Liver (tissue), 9 donors: ENCODE measurements around the gene NOD1. TPM values are rescaled to one million over a fixed set of nuclear protein-coding genes. Genes with fewer than 3 reads are reported as not detected.
"Not testable (repeated sequence)": the region's sequence is repeated elsewhere in the genome, so short reads cannot be mapped to it uniquely, and the experiment has no call there.

Source experiments
- DNase-seq: peaks from one replicate; pipeline ENCODE4 v3.0.0-alpha.2; 2017; ENCODE audit warnings: low spot score
- H3K27ac ChIP-seq, 2 donors: one replicate each; pipeline ENCODE4 v1.7.0; 2013; ENCODE audit warnings: inconsistent platforms in 2 of 2, low read length in 2 of 2, control low read depth in 1 of 2, low read depth in 1 of 2, mild to moderate bottlenecking in 1 of 2
- H3K27me3 ChIP-seq, 4 donors: one replicate each; pipeline versions ENCODE4 v1.6.1 to v1.7.0; 2013; ENCODE audit warnings: low read length in 3 of 4, inconsistent platforms in 1 of 4, mild to moderate bottlenecking in 1 of 4, moderate library complexity in 1 of 4; ENCODE audit not compliant: control insufficient read depth in 4 of 4, insufficient read depth in 4 of 4
- H3K36me3 ChIP-seq, 4 donors: one replicate each; pipeline versions ENCODE4 v1.6.1 to v1.7.0; 2013; ENCODE audit warnings: low read length in 3 of 4, mild to moderate bottlenecking in 3 of 4, low read depth in 1 of 4, moderate library complexity in 1 of 4; ENCODE audit not compliant: control insufficient read depth in 4 of 4, insufficient read depth in 3 of 4
- H3K4me1 ChIP-seq, 4 donors: one replicate each; pipeline versions ENCODE4 v1.6.1 to v1.7.0; 2013; ENCODE audit warnings: low read length in 3 of 4, mild to moderate bottlenecking in 3 of 4, moderate library complexity in 1 of 4; ENCODE audit not compliant: control insufficient read depth in 4 of 4, insufficient read depth in 4 of 4
- H3K4me3 ChIP-seq, 3 donors: one replicate each; pipeline versions ENCODE4 v1.6.1 to v1.7.0; 2013; ENCODE audit warnings: low read length in 3 of 3, control low read depth in 1 of 3, low read depth in 1 of 3, mild to moderate bottlenecking in 1 of 3
- H3K9ac ChIP-seq, 2 donors: one replicate each; pipeline ENCODE4 v1.7.0; 2013; ENCODE audit warnings: low read length in 2 of 2, mild to moderate bottlenecking in 2 of 2, moderate library complexity in 2 of 2, control low read depth in 1 of 2, low read depth in 1 of 2
- H3K9me3 ChIP-seq, 4 donors: one replicate each; pipeline versions ENCODE4 v1.6.1 to v1.7.0; 2013; ENCODE audit warnings: low read length in 3 of 4; ENCODE audit not compliant: control insufficient read depth in 4 of 4
- GABPA ChIP-seq, 2 donors: IDR thresholded peaks in 1 of 2; conservative IDR thresholded peaks in 1 of 2; 2 replicates each; pipeline ENCODE4 v1.6.1; 2016; ENCODE audit warnings: antibody characterized with exemption in 2 of 2, mild to moderate bottlenecking in 1 of 2, moderate library complexity in 1 of 2
- HNF4A ChIP-seq, 2 donors: conservative IDR thresholded peaks; 2 replicates each; pipeline ENCODE4 v1.6.1; 2016; ENCODE audit warnings: antibody characterized with exemption in 2 of 2, mild to moderate bottlenecking in 2 of 2
- JUND ChIP-seq, 2 donors: IDR thresholded peaks; 2 replicates each; pipeline ENCODE4 v1.6.1; 2016; ENCODE audit warnings: antibody characterized with exemption in 2 of 2
- NR2F2 ChIP-seq: IDR thresholded peaks from 2 replicates; pipeline ENCODE4 v1.6.1; 2016; ENCODE audit warnings: antibody characterized with exemption
- RXRA ChIP-seq, 2 donors: IDR thresholded peaks; 2 replicates each; pipeline ENCODE4 v1.6.1; 2017 to 2018; ENCODE audit warnings: antibody characterized with exemption in 2 of 2, mild to moderate bottlenecking in 1 of 2
- SP1 ChIP-seq: IDR thresholded peaks from 2 replicates; pipeline ENCODE4 v1.6.1; 2018; ENCODE audit warnings: antibody characterized with exemption, mild to moderate bottlenecking
- TAF1 ChIP-seq: conservative IDR thresholded peaks from 2 replicates; pipeline ENCODE4 v1.6.1; 2016; ENCODE audit warnings: antibody characterized with exemption, mild to moderate bottlenecking
- YY1 ChIP-seq: IDR thresholded peaks from 2 replicates; pipeline ENCODE4 v1.6.1; 2016; ENCODE audit warnings: antibody characterized with exemption, mild to moderate bottlenecking
- WGBS: extraction: QIAGEN DNeasy Blood & Tissue Kit; methylation state at CpG from one replicate; pipeline ENCODE4 v1.1.7; 2013; 5-methylcytosine and 5-hydroxymethylcytosine counted together
- polyA plus RNA-seq, 2 donors: library from polyadenylated mRNA; stranded (reverse) in 1 of 2; unstranded in 1 of 2; fragments of 200-250 nt in 1 of 2; fragments of >200 nt in 1 of 2; fragmentation: Nextera tagmentation in 1 of 2; extraction: Ambion mirVana in 1 of 2; gene quantifications; one replicate each; pipeline versions ENCODE4 v1.2.1 to v1.2.3, GENCODE V29; 2013 to 2015
- total RNA-seq, 2 donors: library from RNA; depleted of rRNA; stranded (reverse); fragments of >200 nt; gene quantifications; one replicate each; pipeline ENCODE4 v1.2.3, GENCODE V29; 2014
- TF ChIP-seq, protein P1 (sequence below): IDR thresholded peaks from 2 replicates; pipeline ENCODE4 v1.6.1; 2016; ENCODE audit warnings: antibody characterized with exemption
- TF ChIP-seq, protein P2 (sequence below): IDR thresholded peaks from 2 replicates; pipeline ENCODE4 v1.6.1; 2016; ENCODE audit warnings: antibody characterized with exemption, mild to moderate bottlenecking
- TF ChIP-seq, protein P3 (sequence below): IDR thresholded peaks from 2 replicates; pipeline ENCODE4 v1.6.1; 2016; ENCODE audit warnings: antibody characterized with exemption
- TF ChIP-seq, protein P4 (sequence below): IDR thresholded peaks from 2 replicates; pipeline ENCODE4 v1.6.1; 2016; ENCODE audit warnings: antibody characterized with exemption
- donor health status: healthy.
- donor health status: healthy.
- donor health status: healthy.
- donor health status: healthy.
- donor health status: healthy.

Gene NOD1
- total and polyA plus RNA-seq, 4 donors = 1.7 to 3.5 (median 2.0) TPM

DNA sequence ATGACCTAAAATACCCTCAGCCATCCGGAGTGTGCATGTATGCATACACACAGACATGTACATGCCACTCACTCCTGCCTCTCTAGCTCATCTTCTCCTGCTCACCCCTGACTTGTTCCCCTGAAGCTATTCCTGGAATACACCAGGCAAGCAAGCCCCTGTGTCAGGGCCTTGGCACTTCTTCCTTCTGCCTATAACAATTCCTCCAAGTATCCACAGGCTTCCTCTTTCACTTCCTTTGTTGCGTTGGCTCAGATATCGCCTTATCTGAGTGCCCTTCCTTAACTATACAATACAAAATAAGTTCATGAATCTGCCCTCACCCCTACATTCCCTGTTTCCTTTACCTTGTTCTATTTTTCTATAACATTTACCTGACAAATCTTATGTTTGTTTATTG, 88.8 kb downstream of the NOD1 start:
- peaks cover 0 to 3% (median 0%) of the 10 kb centered on the region in 4 donors for H3K36me3 ChIP-seq
- no peak overlapping the region for H3K27ac ChIP-seq
- H3K9ac ChIP-seq = no peak overlapping the region
- TF ChIP-seq RXRA (IDR thresholded peaks at IDR 0.05) (no peak), NR2F2 (peak; percentile 27)
- TF ChIP-seq, protein P1, sequence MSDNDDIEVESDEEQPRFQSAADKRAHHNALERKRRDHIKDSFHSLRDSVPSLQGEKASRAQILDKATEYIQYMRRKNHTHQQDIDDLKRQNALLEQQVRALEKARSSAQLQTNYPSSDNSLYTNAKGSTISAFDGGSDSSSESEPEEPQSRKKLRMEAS = no peak
- no peaks in the 10 kb centered on the region for H3K4me1 ChIP-seq
- WGBS = 80% methylated on average over 3 of the region's 3 CpGs
- H3K9me3 ChIP-seq = no peaks in the 10 kb centered on the region
- no peak for DNase-seq
- no peaks in the 10 kb centered on the region for H3K27me3 ChIP-seq
- H3K4me3 ChIP-seq = no peak overlapping the region

DNA sequence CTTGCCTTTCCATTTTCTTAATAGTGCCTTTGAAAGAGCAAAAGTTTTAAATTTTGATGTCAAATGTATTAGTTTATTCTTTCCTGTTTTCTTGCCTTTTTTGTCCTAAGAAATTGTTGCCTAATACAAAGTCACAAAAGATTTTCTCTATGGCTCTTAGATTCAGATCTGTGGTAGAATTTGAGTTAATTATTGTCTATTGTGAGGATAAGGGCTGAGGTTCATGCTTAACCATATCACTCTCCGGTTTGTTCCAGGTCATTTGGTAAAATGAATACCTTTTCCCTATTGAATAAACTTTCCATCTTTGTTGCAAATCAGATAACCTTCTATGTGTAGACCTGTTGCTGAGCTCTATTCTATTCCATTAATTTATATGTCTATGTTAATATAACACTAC, 96.0 kb downstream of the NOD1 start:
- no peaks in the 10 kb centered on the region for H3K9me3 ChIP-seq
- no peaks in the 10 kb centered on the region for H3K36me3 ChIP-seq
- WGBS = 39% methylated on average over 1 of the region's 1 CpG
- peaks cover 0 to 14% (median 5%) of the 10 kb centered on the region in 4 donors for H3K4me1 ChIP-seq
- H3K9ac ChIP-seq = no peak overlapping the region
- H3K4me3 ChIP-seq = no peak overlapping the region
- no peak for DNase-seq
- H3K27ac ChIP-seq = no peak overlapping the region
- H3K27me3 ChIP-seq = no peaks in the 10 kb centered on the region
- peak; percentile 21 to 26 for TF ChIP-seq HNF4A (conservative IDR thresholded peaks at IDR 0.05)
- TF ChIP-seq SP1 = peak; percentile 15
- peak; percentile 35 to 44 for TF ChIP-seq RXRA (IDR thresholded peaks at IDR 0.05)
- TF ChIP-seq, protein P2, sequence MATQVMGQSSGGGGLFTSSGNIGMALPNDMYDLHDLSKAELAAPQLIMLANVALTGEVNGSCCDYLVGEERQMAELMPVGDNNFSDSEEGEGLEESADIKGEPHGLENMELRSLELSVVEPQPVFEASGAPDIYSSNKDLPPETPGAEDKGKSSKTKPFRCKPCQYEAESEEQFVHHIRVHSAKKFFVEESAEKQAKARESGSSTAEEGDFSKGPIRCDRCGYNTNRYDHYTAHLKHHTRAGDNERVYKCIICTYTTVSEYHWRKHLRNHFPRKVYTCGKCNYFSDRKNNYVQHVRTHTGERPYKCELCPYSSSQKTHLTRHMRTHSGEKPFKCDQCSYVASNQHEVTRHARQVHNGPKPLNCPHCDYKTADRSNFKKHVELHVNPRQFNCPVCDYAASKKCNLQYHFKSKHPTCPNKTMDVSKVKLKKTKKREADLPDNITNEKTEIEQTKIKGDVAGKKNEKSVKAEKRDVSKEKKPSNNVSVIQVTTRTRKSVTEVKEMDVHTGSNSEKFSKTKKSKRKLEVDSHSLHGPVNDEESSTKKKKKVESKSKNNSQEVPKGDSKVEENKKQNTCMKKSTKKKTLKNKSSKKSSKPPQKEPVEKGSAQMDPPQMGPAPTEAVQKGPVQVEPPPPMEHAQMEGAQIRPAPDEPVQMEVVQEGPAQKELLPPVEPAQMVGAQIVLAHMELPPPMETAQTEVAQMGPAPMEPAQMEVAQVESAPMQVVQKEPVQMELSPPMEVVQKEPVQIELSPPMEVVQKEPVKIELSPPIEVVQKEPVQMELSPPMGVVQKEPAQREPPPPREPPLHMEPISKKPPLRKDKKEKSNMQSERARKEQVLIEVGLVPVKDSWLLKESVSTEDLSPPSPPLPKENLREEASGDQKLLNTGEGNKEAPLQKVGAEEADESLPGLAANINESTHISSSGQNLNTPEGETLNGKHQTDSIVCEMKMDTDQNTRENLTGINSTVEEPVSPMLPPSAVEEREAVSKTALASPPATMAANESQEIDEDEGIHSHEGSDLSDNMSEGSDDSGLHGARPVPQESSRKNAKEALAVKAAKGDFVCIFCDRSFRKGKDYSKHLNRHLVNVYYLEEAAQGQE = no peak

DNA sequence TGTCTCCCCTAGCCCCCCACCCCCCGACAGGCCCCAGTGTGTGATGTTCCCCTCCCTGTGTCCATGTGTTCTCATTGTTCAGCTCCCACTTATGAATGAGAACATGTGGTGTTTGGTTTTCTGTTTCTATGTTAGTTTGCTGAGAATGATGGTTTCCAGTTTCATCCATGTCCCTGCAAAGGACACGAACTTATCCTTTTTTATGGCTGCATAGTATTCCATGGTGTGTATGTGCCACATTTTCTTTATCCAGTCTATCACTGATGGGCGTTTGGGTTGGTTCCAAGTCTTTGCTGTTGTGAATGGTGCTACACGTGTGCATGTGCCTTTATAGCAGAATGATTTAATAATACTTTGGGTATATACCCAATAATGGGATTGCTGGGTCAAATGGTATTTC, 97.8 kb downstream of the NOD1 start:
- 97% methylated on average over 4 of the region's 4 CpGs for WGBS
- not testable (repeated sequence) for DNase-seq, H3K9me3 ChIP-seq, H3K4me3 ChIP-seq, H3K27me3 ChIP-seq, H3K9ac ChIP-seq, H3K36me3 ChIP-seq, H3K27ac ChIP-seq
- peaks cover 2 to 15% (median 6%) of the 10 kb centered on the region in 4 donors for H3K4me1 ChIP-seq

DNA sequence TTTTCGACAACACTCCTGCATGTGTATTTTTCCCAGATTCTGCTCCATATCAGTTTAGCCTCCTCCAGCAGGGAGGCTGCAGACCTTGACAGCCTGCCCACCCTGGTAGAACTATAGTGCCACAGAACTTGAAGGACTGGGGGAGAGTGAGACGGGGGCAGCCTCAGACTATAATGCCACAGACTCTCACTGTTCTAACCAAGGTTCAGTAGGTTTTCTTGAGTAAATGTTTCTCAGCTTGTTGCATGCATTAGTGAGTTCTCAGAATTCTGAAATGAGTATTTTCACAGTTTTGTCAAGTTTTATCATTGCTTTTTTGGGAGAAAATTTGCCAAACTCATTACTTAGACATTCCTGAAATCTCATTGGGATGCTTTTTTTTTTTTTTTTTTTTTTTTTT, 98.3 kb downstream of the NOD1 start:
- peaks cover 2 to 15% (median 6%) of the 10 kb centered on the region in 4 donors for H3K4me1 ChIP-seq
- DNase-seq = no peak
- no peak overlapping the region for H3K27ac ChIP-seq
- whole genome bisulfite sequencing = 96% methylated on average over 2 of the region's 2 CpGs
- H3K9me3 ChIP-seq = no peaks in the 10 kb centered on the region
- H3K4me3 ChIP-seq = no peak overlapping the region
- no peaks in the 10 kb centered on the region for H3K36me3 ChIP-seq
- H3K27me3 ChIP-seq = no peaks in the 10 kb centered on the region
- H3K9ac ChIP-seq = no peak overlapping the region
- no peak for TF ChIP-seq NR2F2
- no peak for TF ChIP-seq GABPA (IDR thresholded peaks at IDR 0.05 in 1 of 2, conservative IDR thresholded peaks at IDR 0.05 in 1 of 2)
- no peak for TF ChIP-seq TAF1
- TF ChIP-seq HNF4A (conservative IDR thresholded peaks at IDR 0.05) = no peak
- TF ChIP-seq, protein P3, sequence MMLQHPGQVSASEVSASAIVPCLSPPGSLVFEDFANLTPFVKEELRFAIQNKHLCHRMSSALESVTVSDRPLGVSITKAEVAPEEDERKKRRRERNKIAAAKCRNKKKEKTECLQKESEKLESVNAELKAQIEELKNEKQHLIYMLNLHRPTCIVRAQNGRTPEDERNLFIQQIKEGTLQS = no peak
- TF ChIP-seq, protein P4, sequence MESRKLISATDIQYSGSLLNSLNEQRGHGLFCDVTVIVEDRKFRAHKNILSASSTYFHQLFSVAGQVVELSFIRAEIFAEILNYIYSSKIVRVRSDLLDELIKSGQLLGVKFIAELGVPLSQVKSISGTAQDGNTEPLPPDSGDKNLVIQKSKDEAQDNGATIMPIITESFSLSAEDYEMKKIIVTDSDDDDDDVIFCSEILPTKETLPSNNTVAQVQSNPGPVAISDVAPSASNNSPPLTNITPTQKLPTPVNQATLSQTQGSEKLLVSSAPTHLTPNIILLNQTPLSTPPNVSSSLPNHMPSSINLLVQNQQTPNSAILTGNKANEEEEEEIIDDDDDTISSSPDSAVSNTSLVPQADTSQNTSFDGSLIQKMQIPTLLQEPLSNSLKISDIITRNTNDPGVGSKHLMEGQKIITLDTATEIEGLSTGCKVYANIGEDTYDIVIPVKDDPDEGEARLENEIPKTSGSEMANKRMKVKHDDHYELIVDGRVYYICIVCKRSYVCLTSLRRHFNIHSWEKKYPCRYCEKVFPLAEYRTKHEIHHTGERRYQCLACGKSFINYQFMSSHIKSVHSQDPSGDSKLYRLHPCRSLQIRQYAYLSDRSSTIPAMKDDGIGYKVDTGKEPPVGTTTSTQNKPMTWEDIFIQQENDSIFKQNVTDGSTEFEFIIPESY = no peak
- TF ChIP-seq RXRA (IDR thresholded peaks at IDR 0.05) = no peak
- TF ChIP-seq YY1 = no peak
- TF ChIP-seq, protein P2 = no peak
- TF ChIP-seq JUND (IDR thresholded peaks at IDR 0.05) = no peak
- TF ChIP-seq SP1 = no peak
